ENCODE measurements around the gene TMC6.

TMC6 gene

DNA sequence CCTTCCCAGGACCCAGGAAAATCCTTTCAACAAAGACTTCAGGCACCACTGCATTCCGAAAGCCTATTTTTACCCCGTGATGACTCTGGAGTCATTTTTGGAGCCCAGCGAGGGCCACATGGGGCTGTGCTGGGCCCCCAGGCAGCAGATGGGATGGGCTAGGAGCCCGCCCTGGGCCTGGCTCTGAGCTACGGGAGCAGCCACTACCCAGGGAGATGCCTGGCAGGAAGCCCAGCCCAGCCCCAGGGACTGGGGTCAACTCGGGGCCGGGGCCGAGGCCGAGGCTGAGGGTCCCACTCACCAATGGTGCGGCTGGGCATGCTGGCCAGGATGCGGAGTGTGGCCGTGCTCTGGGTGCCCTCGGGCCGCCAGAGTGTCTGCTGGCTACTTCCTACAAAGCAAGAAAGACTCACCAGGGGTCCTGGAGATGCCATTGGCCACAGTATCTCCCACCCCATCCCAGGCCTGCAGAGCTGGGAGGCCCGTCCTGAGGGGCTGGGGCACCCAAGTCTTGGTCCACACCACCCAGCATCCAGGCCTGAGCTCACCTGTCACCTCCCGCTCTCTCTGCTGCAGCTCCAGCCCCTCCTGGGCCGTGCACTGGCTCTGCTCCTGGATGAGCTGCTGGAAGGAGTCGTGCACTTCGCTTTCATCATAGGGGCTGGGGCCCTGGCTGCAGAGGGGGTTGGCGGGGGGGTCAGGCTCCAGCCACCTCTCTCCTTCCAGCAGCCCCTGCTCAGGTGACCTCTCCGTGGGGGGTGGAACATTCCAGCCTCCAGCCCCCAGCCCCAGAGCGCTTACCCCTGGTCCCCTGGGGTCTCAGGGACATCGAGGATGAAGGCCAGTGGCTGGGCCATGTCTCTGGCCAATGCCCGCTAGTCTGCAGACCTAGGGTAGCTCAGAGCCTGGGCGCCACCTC is 2.3 kb downstream of the TMC6 start:
- peak overlapping the region; percentile 98 for H2AK5ac ChIP-seq (ENCODE audit: low read depth, low read length)
- peak overlapping the region; percentile 22 for H2BK12ac ChIP-seq (ENCODE audit: low read length)
- H3K4me1 ChIP-seq (ENCODE audit: control insufficient read depth in 2 of 2, insufficient read depth in 1 of 2, low read depth in 1 of 2, low read length in 2 of 2): peaks cover 15 to 28% of the 10 kb centered on the region in 2 donors
- H3K4ac ChIP-seq (ENCODE audit: low read length): no peak overlapping the region
- peak overlapping the region; percentile 90 for H2BK5ac ChIP-seq (ENCODE audit: low read length)
- H2BK15ac ChIP-seq (ENCODE audit: low read length): no peak overlapping the region
- H3K14ac ChIP-seq (ENCODE audit: low read length): peak overlapping the region; percentile 71
- H4K8ac ChIP-seq (ENCODE audit: low read depth, low read length): no peak overlapping the region
- H3K27me3 ChIP-seq (ENCODE audit: control insufficient read depth in 3 of 3, insufficient read depth in 3 of 3, low read depth in 1 of 3, low read length in 3 of 3): peaks cover 0 to 27% (median 0%) of the 10 kb centered on the region in 3 experiments
- peak overlapping the region; percentile 91 for H3K23ac ChIP-seq (ENCODE audit: low read depth, low read length, poor library complexity)
- H3K27ac ChIP-seq (replicated peaks; ENCODE audit: low read length): no peak overlapping the region
- WGBS, 2 donors (ENCODE audit: extremely low coverage in 2 of 2, insufficient read length in 2 of 2, insufficient replicate concordance in 1 of 2): no CpG with 5 or more reads among the region's 25 CpGs
- H3K9ac ChIP-seq (ENCODE audit: low read depth, low read length, poor library complexity): no peak overlapping the region
- H3K4me2 ChIP-seq (ENCODE audit: insufficient read depth, low read length, poor library complexity, severe bottlenecking): no peak overlapping the region
- H2AFZ ChIP-seq (ENCODE audit: low read length): no peak overlapping the region
- DNase-seq (ENCODE audit: low spot score): no peak
- H3K4me3 ChIP-seq (ENCODE audit: low read length in 2 of 2): no peak overlapping the region
- H3K36me3 ChIP-seq (replicated peaks in 1 of 2; ENCODE audit: control insufficient read depth in 2 of 2, insufficient read depth in 2 of 2, low read length in 2 of 2): peaks cover 0 to 6% of the 10 kb centered on the region in 2 donors
- no peak overlapping the region for H2BK120ac ChIP-seq (ENCODE audit: low read depth, low read length)
- H4K91ac ChIP-seq (ENCODE audit: low read depth, low read length, poor library complexity): no peak overlapping the region
- H3K79me1 ChIP-seq (ENCODE audit: low read depth, low read length): peaks cover 7% of the 10 kb centered on the region
- no peaks in the 10 kb centered on the region for H3K9me3 ChIP-seq (replicated peaks in 1 of 2; ENCODE audit: control insufficient read depth in 2 of 2, insufficient read depth in 1 of 2, low read depth in 1 of 2, low read length in 2 of 2)
- no peak overlapping the region for H3K18ac ChIP-seq (ENCODE audit: low read length)

DNA sequence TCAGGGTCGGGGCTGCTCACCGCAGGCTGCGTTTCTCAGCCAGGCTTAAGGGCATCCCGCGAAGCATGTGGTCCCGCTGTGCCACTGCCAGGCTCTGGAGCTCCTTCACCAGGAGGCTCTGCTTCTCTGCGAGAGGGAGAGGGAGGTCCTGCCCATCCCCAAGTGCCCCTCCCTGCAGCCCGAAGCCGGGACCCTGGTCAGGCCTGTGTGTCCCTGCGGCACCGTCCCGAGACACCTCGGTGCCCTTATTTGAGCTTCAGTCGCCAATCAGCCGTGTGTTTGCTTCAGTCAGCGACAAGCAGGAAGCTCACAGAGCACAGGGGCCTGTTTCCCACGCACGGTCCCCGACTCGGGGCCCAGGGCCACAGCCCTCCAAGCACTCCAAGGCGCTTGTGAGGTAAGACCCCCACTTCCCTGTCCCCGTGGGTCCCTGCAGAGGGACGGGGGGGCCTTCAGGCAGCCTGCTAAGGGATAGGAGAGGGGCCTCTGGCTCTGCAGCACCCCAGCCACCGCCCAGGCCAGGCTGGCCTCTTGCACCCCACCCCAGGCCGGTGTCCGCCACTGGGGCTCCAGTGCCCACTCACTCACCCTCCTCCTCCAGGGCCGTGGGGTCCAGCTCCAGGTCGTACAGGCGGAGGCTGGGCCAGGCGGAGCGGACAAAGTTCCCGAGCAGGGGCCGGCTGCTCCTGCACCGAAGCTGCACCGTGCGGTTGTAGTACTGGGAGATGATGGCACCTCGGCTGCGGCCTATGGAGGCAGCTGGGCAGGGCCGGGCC is 3.2 kb downstream of the TMC6 start:
- Histone ChIP-seq H2BK5ac (ENCODE audit: low read length) (peak overlapping the region; percentile 90), H3K27ac (replicated peaks; ENCODE audit: low read length) (no peak overlapping the region), H3K23ac (ENCODE audit: low read depth, low read length, poor library complexity) (peak overlapping the region; percentile 73), H2BK15ac (ENCODE audit: low read length) (peak overlapping the region; percentile 75), H2BK12ac (ENCODE audit: low read length) (no peak overlapping the region), H3K36me3 (replicated peaks in 1 of 2; ENCODE audit: control insufficient read depth in 2 of 2, insufficient read depth in 2 of 2, low read length in 2 of 2) (peaks cover 0 to 6% of the 10 kb centered on the region in 2 donors), H3K4ac (ENCODE audit: low read length) (no peak overlapping the region), H4K91ac (ENCODE audit: low read depth, low read length, poor library complexity) (no peak overlapping the region), H3K9ac (ENCODE audit: low read depth, low read length, poor library complexity) (peak overlapping the region; percentile 60), H3K4me2 (ENCODE audit: insufficient read depth, low read length, poor library complexity, severe bottlenecking) (no peak overlapping the region), H2BK120ac (ENCODE audit: low read depth, low read length) (no peak overlapping the region), H3K4me3 (ENCODE audit: low read length in 2 of 2) (no peak overlapping the region), H2AFZ (ENCODE audit: low read length) (no peak overlapping the region), H3K18ac (ENCODE audit: low read length) (peak overlapping the region; percentile 48), H3K4me1 (ENCODE audit: control insufficient read depth in 2 of 2, insufficient read depth in 1 of 2, low read depth in 1 of 2, low read length in 2 of 2) (peaks cover 15 to 23% of the 10 kb centered on the region in 2 donors), H3K79me1 (ENCODE audit: low read depth, low read length) (peaks cover 7% of the 10 kb centered on the region), H3K9me3 (replicated peaks in 1 of 2; ENCODE audit: control insufficient read depth in 2 of 2, insufficient read depth in 1 of 2, low read depth in 1 of 2, low read length in 2 of 2) (no peaks in the 10 kb centered on the region), H2AK5ac (ENCODE audit: low read depth, low read length) (peak overlapping the region; percentile 28), H3K14ac (ENCODE audit: low read length) (no peak overlapping the region), H4K8ac (ENCODE audit: low read depth, low read length) (no peak overlapping the region), H3K27me3 (ENCODE audit: control insufficient read depth in 3 of 3, insufficient read depth in 3 of 3, low read depth in 1 of 3, low read length in 3 of 3) (peaks cover 0 to 18% (median 0%) of the 10 kb centered on the region in 3 experiments)
- no CpG with 5 or more reads among the region's 39 CpGs for WGBS, 2 donors (ENCODE audit: extremely low coverage in 2 of 2, insufficient read length in 2 of 2, insufficient replicate concordance in 1 of 2)
- no peak for DNase-seq (ENCODE audit: low spot score)

DNA sequence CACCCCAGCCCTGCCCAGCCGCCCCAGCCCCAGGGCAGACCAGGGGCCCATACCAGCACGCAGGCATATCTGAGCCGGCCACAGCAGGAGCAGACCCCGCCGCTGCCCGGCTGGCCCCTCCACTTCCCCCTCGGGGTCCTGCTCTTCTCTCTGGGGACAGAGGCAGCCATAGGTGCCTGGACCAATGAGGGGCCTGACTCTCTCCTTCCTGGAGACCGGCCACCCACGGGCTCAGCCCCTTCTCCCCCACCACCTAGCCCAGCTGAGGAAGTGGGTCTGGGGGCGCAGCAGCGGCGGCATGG is 3.8 kb downstream of the TMC6 start:
- Histone ChIP-seq H3K4me2 (ENCODE audit: insufficient read depth, low read length, poor library complexity, severe bottlenecking) (no peak overlapping the region), H3K23ac (ENCODE audit: low read depth, low read length, poor library complexity) (peak overlapping the region; percentile 73), H3K27me3 (ENCODE audit: control insufficient read depth in 3 of 3, insufficient read depth in 3 of 3, low read depth in 1 of 3, low read length in 3 of 3) (peaks cover 0 to 13% (median 0%) of the 10 kb centered on the region in 3 experiments), H2AK5ac (ENCODE audit: low read depth, low read length) (no peak overlapping the region), H3K14ac (ENCODE audit: low read length) (no peak overlapping the region), H3K27ac (replicated peaks; ENCODE audit: low read length) (no peak overlapping the region), H3K9me3 (replicated peaks in 1 of 2; ENCODE audit: control insufficient read depth in 2 of 2, insufficient read depth in 1 of 2, low read depth in 1 of 2, low read length in 2 of 2) (no peaks in the 10 kb centered on the region), H4K91ac (ENCODE audit: low read depth, low read length, poor library complexity) (no peak overlapping the region), H3K4me1 (ENCODE audit: control insufficient read depth in 2 of 2, insufficient read depth in 1 of 2, low read depth in 1 of 2, low read length in 2 of 2) (peaks cover 15 to 20% of the 10 kb centered on the region in 2 donors), H2BK15ac (ENCODE audit: low read length) (no peak overlapping the region), H3K4me3 (ENCODE audit: low read length in 2 of 2) (no peak overlapping the region), H2BK120ac (ENCODE audit: low read depth, low read length) (no peak overlapping the region), H2AFZ (ENCODE audit: low read length) (no peak overlapping the region), H2BK5ac (ENCODE audit: low read length) (no peak overlapping the region), H3K4ac (ENCODE audit: low read length) (no peak overlapping the region), H4K8ac (ENCODE audit: low read depth, low read length) (no peak overlapping the region), H3K79me1 (ENCODE audit: low read depth, low read length) (peaks cover 7% of the 10 kb centered on the region), H3K18ac (ENCODE audit: low read length) (no peak overlapping the region), H3K36me3 (replicated peaks in 1 of 2; ENCODE audit: control insufficient read depth in 2 of 2, insufficient read depth in 2 of 2, low read length in 2 of 2) (peaks cover 0 to 6% of the 10 kb centered on the region in 2 donors), H2BK12ac (ENCODE audit: low read length) (peak overlapping the region; percentile 22), H3K9ac (ENCODE audit: low read depth, low read length, poor library complexity) (peak overlapping the region; percentile 70)
- no peak for DNase-seq (ENCODE audit: low spot score)
- no CpG with 5 or more reads among the region's 12 CpGs for WGBS, 2 donors (ENCODE audit: extremely low coverage in 2 of 2, insufficient read length in 2 of 2, insufficient replicate concordance in 1 of 2)
